Right cardiac atrium (tissue), 5 donors: ENCODE measurements around the gene HSFX3. TPM values are rescaled to one million over a fixed set of nuclear protein-coding genes. Genes with fewer than 3 reads are reported as not detected.

Experiments
- ATAC-seq, 2 donors: fragments of 200-7000 bp; cut with Tn5 transposase; one replicate each; pipeline versions ENCODE4 v1.8.0 to v1.9.1; 2020; ENCODE audit warnings: moderate library complexity in 2 of 2, mild to moderate bottlenecking in 1 of 2
- DNase-seq, 3 donors: peaks; one replicate each; pipeline ENCODE4 v3.0.0-alpha.2; 2020
- H3K27ac ChIP-seq: one replicate; pipeline ENCODE4 v1.5.1; 2013; ENCODE audit warnings: mild to moderate bottlenecking, low read length, control low read depth, moderate library complexity
- H3K27me3 ChIP-seq: one replicate; pipeline ENCODE4 v1.6.1; 2013; ENCODE audit not compliant: control insufficient read depth, insufficient read depth
- H3K4me1 ChIP-seq: one replicate; pipeline ENCODE4 v1.6.1; 2013; ENCODE audit warnings: low read length; ENCODE audit not compliant: control insufficient read depth, insufficient read depth
- H3K4me3 ChIP-seq: one replicate; pipeline ENCODE4 v1.5.1; 2013; ENCODE audit warnings: low read length, control low read depth
- H3K9me3 ChIP-seq: one replicate; pipeline ENCODE4 v1.6.1; 2013; ENCODE audit warnings: low read length; ENCODE audit not compliant: control insufficient read depth
- WGBS: extraction: QIAGEN DNeasy Blood & Tissue Kit; methylation state at CpG from one replicate; pipeline ENCODE4 v1.1.7; 2013; 5-methylcytosine and 5-hydroxymethylcytosine counted together
- intact Hi-C, 4 donors: fragments of 100-400 bp; cut with DNase I; formaldehyde crosslinking; loops; one replicate each; pipeline versions ENCODE4 v1.11.0 to v1.14.0; 2022 to 2023
- polyA plus RNA-seq: library from polyadenylated mRNA; stranded (reverse); fragments of 200-250 nt; gene quantifications from one replicate; pipeline ENCODE4 v1.2.3, GENCODE V29; 2013
- total RNA-seq, 4 donors: library from RNA; stranded (reverse); fragmentation: NEBNext Ultra II Directional; extraction: Animal tissue kit (Norgen Biotek cat#: 25700); gene quantifications; one replicate each; pipeline ENCODE4 v1.2.1, GENCODE V29; 2021
- donor health status: healthy with polysubstance abuse.
- donor health status: DM: no; HTN: yes; CAD: no.
- donor health status: DM: no; HTN: no; CAD: no.
- donor health status: DM: no; HTN: yes; CAD: no; lungs with severe emphysema.
- donor health status: DM: yes; HTN: yes; CAD: no.

The HSFX3 gene
- total and polyA plus RNA-seq, 5 donors = not detected

GRCh38 chrX:149516604-149517003 lies 33.1 kb downstream of the HSFX3 start:
- Histone ChIP-seq H3K27me3 (no peaks in the 10 kb centered on the region), H3K4me3 (no peak overlapping the region), H3K4me1 (no peaks in the 10 kb centered on the region), H3K9me3 (no peaks in the 10 kb centered on the region), H3K27ac (no peak overlapping the region)
- DNase-seq (no peak), ATAC-seq (no peak)
- 19% methylated on average over 2 of the region's 2 CpGs for WGBS
- intact Hi-C loops = no loop called here

- WGBS = 25% methylated on average over 4 of the region's 4 CpGs
- DNase-seq = no peak
- H3K27me3 ChIP-seq = no peaks in the 10 kb centered on the region
- ATAC-seq = peak in 1 of 2 donors; percentile 33
- no peaks in the 10 kb centered on the region for H3K4me1 ChIP-seq
- no peak overlapping the region for H3K27ac ChIP-seq
- no peak overlapping the region for H3K4me3 ChIP-seq
- intact Hi-C loops = no loop called here
- no peaks in the 10 kb centered on the region for H3K9me3 ChIP-seq
These were observed 33.6 kb downstream of the HSFX3 start for GRCh38 chrX:149515954-149516602.

GRCh38 chrX:149513825-149514428 lies 35.8 kb downstream of the HSFX3 start:
- Histone ChIP-seq H3K4me3 (no peak overlapping the region), H3K4me1 (no peaks in the 10 kb centered on the region), H3K27ac (no peak overlapping the region), H3K9me3 (no peaks in the 10 kb centered on the region), H3K27me3 (no peaks in the 10 kb centered on the region)
- DNase-seq = no peak
- WGBS = 60% methylated on average over 9 of the region's 9 CpGs
- no peak for ATAC-seq
- intact Hi-C loops = no loop called here

GRCh38 chrX:149512225-149512885 lies 37.4 kb downstream of the HSFX3 start:
- intact Hi-C loops = no loop called here
- ATAC-seq (peak; percentile 61 to 67), DNase-seq (peak in 2 of 3 donors; percentile 29 to 60)
- Histone ChIP-seq H3K4me3 (no peak overlapping the region), H3K4me1 (no peaks in the 10 kb centered on the region), H3K9me3 (no peaks in the 10 kb centered on the region), H3K27me3 (no peaks in the 10 kb centered on the region), H3K27ac (no peak overlapping the region)
- WGBS = 86% methylated on average over 4 of the region's 4 CpGs

GRCh38 chrX:149511081-149511480 lies 38.6 kb downstream of the HSFX3 start:
- WGBS = 86% methylated on average over 5 of the region's 5 CpGs
- Histone ChIP-seq H3K4me3 (no peak overlapping the region), H3K4me1 (no peaks in the 10 kb centered on the region), H3K27ac (no peak overlapping the region), H3K9me3 (no peaks in the 10 kb centered on the region), H3K27me3 (no peaks in the 10 kb centered on the region)
- no peak for ATAC-seq
- intact Hi-C loops = no loop called here
- DNase-seq = no peak

GRCh38 chrX:149510386-149510785 lies 39.3 kb downstream of the HSFX3 start:
- Histone ChIP-seq H3K27ac (no peak overlapping the region), H3K27me3 (no peaks in the 10 kb centered on the region), H3K4me1 (no peaks in the 10 kb centered on the region), H3K9me3 (no peaks in the 10 kb centered on the region), H3K4me3 (no peak overlapping the region)
- WGBS = 25% methylated on average over 4 of the region's 4 CpGs
- DNase-seq (no peak), ATAC-seq (no peak)
- intact Hi-C loops = no loop called here

- intact Hi-C loops = no loop called here
- H3K9me3 ChIP-seq = no peaks in the 10 kb centered on the region
- H3K4me3 ChIP-seq = no peak overlapping the region
- H3K27ac ChIP-seq = no peak overlapping the region
- no peaks in the 10 kb centered on the region for H3K4me1 ChIP-seq
- DNase-seq (no peak), ATAC-seq (no peak)
- H3K27me3 ChIP-seq = no peaks in the 10 kb centered on the region
- 79% methylated on average over 1 of the region's 1 CpG for WGBS
These were observed 41.3 kb downstream of the HSFX3 start for GRCh38 chrX:149508467-149508866.

GRCh38 chrX:149506349-149506748 lies 43.4 kb downstream of the HSFX3 start:
- no peak for ATAC-seq
- no peak for DNase-seq
- H3K27ac ChIP-seq = no peak overlapping the region
- WGBS = 87% methylated on average over 2 of the region's 2 CpGs
- H3K27me3 ChIP-seq = no peaks in the 10 kb centered on the region
- no peak overlapping the region for H3K4me3 ChIP-seq
- peaks cover 5% of the 10 kb centered on the region for H3K4me1 ChIP-seq
- no peaks in the 10 kb centered on the region for H3K9me3 ChIP-seq
- intact Hi-C loops = no loop called here

- Histone ChIP-seq H3K9me3 (no peaks in the 10 kb centered on the region), H3K27ac (no peak overlapping the region), H3K27me3 (no peaks in the 10 kb centered on the region), H3K4me1 (peaks cover 5% of the 10 kb centered on the region), H3K4me3 (peak overlapping the region; percentile 21)
- intact Hi-C loops = no loop called here
- ATAC-seq = no peak
- no peak for DNase-seq
- 88% methylated on average over 9 of the region's 9 CpGs for WGBS
These were observed 44.1 kb downstream of the HSFX3 start for GRCh38 chrX:149505671-149506070.

GRCh38 chrX:149504915-149505651 lies 44.6 kb downstream of the HSFX3 start, which contains the start of gene IDS:
Gene IDS (minus strand): TSS chrX:149505306. CDS start chrX:149505137, 169 bp downstream.
- intact Hi-C loops = no loop called here
- DNase-seq = peak; percentile 90 to 96 (median 95)
- Histone ChIP-seq H3K27ac (peak within 1 kb of the TSS; percentile 91), H3K9me3 (no peaks in the 10 kb centered on the region), H3K4me1 (peaks cover 5% of the 10 kb centered on the region), H3K4me3 (peak within 1 kb of the TSS; percentile 61), H3K27me3 (no peaks in the 10 kb centered on the region)
- 0% methylated on average over 54 of the region's 54 CpGs for WGBS
- ATAC-seq = peak; percentile 97 to 98
